ENCODE results near the gene KDM1B. TPM values are rescaled to one million over a fixed set of nuclear protein-coding genes. Genes with fewer than 3 reads are reported as not detected.
A peak's percentile ranks its signal among the peaks of the same experiment; 100 is the strongest.
"Not testable (repeated sequence)": the region's sequence is repeated elsewhere in the genome, so short reads cannot be mapped to it uniquely, and the experiment has no call there.

Gene KDM1B
- total RNA-seq, 2 experiments from 2014 or later, result 14.4 to 15.2 TPM

- Mint-ChIP-seq H3K27me3 (ENCODE audit: low read depth) (no peaks in the 10 kb centered on the region), H3K27ac (no peak overlapping the region), H3K36me3 (ENCODE audit: low read depth) (peaks cover 16% of the 10 kb centered on the region), H3K4me3 (no peak overlapping the region), H3K4me1 (ENCODE audit: low read depth) (peaks cover 6% of the 10 kb centered on the region), H3K9me3 (no peaks in the 10 kb centered on the region)
- CTCF ChIA-PET, result interaction anchor here (0.6 kb wide), 1 partner anchor 92 kb away, joined by 3 read pairs; no protein-coding TSS in a partner anchor
- intact Hi-C loops (cut with micrococcal nuclease), result no loop called here
- DNase-seq, result no peak
Measured at GRCh38 chr6:18135171-18135570, 20.1 kb upstream of the KDM1B start.

GRCh38 chr6:18136260-18136659 lies 19.0 kb upstream of the KDM1B start:
- CTCF ChIA-PET, result no interaction called here
- intact Hi-C loops (cut with micrococcal nuclease), result no loop called here
- DNase-seq, result no peak
- Mint-ChIP-seq H3K9me3 (no peaks in the 10 kb centered on the region), H3K36me3 (ENCODE audit: low read depth) (peaks cover 20% of the 10 kb centered on the region), H3K4me3 (no peak overlapping the region), H3K27me3 (ENCODE audit: low read depth) (no peaks in the 10 kb centered on the region), H3K4me1 (ENCODE audit: low read depth) (peaks cover 6% of the 10 kb centered on the region), H3K27ac (no peak overlapping the region)

GRCh38 chr6:18138906-18139305 lies 16.3 kb upstream of the KDM1B start:
- no peaks in the 10 kb centered on the region for H3K9me3 Mint-ChIP-seq
- H3K36me3 Mint-ChIP-seq (ENCODE audit: low read depth), result peaks cover 22% of the 10 kb centered on the region
- CTCF ChIA-PET, result no interaction called here
- intact Hi-C loops (cut with micrococcal nuclease), result no loop called here
- no peak overlapping the region for H3K4me3 Mint-ChIP-seq
- peaks cover 6% of the 10 kb centered on the region for H3K4me1 Mint-ChIP-seq (ENCODE audit: low read depth)
- H3K27me3 Mint-ChIP-seq (ENCODE audit: low read depth), result no peaks in the 10 kb centered on the region
- no peak overlapping the region for H3K27ac Mint-ChIP-seq
- DNase-seq, result no peak

- CTCF ChIA-PET, result no interaction called here
- no peaks in the 10 kb centered on the region for H3K9me3 Mint-ChIP-seq
- no peak overlapping the region for H3K27ac Mint-ChIP-seq
Measured at GRCh38 chr6:18139935-18140621, 15.1 kb upstream of the KDM1B start.

GRCh38 chr6:18141805-18142590 lies 13.2 kb upstream of the KDM1B start:
- H3K36me3 Mint-ChIP-seq (ENCODE audit: low read depth), result peaks cover 19% of the 10 kb centered on the region
- H3K27ac Mint-ChIP-seq, result no peak overlapping the region
- H3K4me1 Mint-ChIP-seq (ENCODE audit: low read depth), result peaks cover 2% of the 10 kb centered on the region
- DNase-seq, result no peak
- H3K4me3 Mint-ChIP-seq, result no peak overlapping the region
- intact Hi-C loops (cut with micrococcal nuclease), result no loop called here
- CTCF ChIA-PET, result no interaction called here
- no peaks in the 10 kb centered on the region for H3K27me3 Mint-ChIP-seq (ENCODE audit: low read depth)
- no peaks in the 10 kb centered on the region for H3K9me3 Mint-ChIP-seq

More at GRCh38 chr6:18139935-18140621, 15.1 kb upstream of the KDM1B start:
- no peaks in the 10 kb centered on the region for H3K27me3 Mint-ChIP-seq (ENCODE audit: low read depth)
- intact Hi-C loops (cut with micrococcal nuclease), result no loop called here
- H3K4me1 Mint-ChIP-seq (ENCODE audit: low read depth), result peaks cover 2% of the 10 kb centered on the region
- H3K36me3 Mint-ChIP-seq (ENCODE audit: low read depth), result peaks cover 21% of the 10 kb centered on the region
- no peak overlapping the region for H3K4me3 Mint-ChIP-seq
- DNase-seq, result no peak

- CTCF ChIA-PET, result no interaction called here
- H3K36me3 Mint-ChIP-seq (ENCODE audit: low read depth), result peaks cover 22% of the 10 kb centered on the region
- peaks cover 7% of the 10 kb centered on the region for H3K4me1 Mint-ChIP-seq (ENCODE audit: low read depth)
- H3K27me3 Mint-ChIP-seq (ENCODE audit: low read depth), result no peaks in the 10 kb centered on the region
- H3K9me3 Mint-ChIP-seq, result no peaks in the 10 kb centered on the region
- no peak overlapping the region for H3K4me3 Mint-ChIP-seq
- no peak overlapping the region for H3K27ac Mint-ChIP-seq
- DNase-seq, result no peak
- intact Hi-C loops (cut with micrococcal nuclease), result no loop called here
Measured at GRCh38 chr6:18142591-18142861, 12.7 kb upstream of the KDM1B start.

GRCh38 chr6:18147160-18147559 lies 8.1 kb upstream of the KDM1B start:
- CTCF ChIA-PET, result no interaction called here
- peaks cover 14% of the 10 kb centered on the region for H3K36me3 Mint-ChIP-seq (ENCODE audit: low read depth)
- H3K27ac Mint-ChIP-seq, result no peak overlapping the region
- peak; percentile 14 for DNase-seq
- peaks cover 12% of the 10 kb centered on the region for H3K4me1 Mint-ChIP-seq (ENCODE audit: low read depth)
- no peak overlapping the region for H3K4me3 Mint-ChIP-seq
- H3K9me3 Mint-ChIP-seq, result no peaks in the 10 kb centered on the region
- H3K27me3 Mint-ChIP-seq (ENCODE audit: low read depth), result no peaks in the 10 kb centered on the region
- intact Hi-C loops (cut with micrococcal nuclease), result loop anchor here (2.0 kb wide), 1 partner anchor 262 kb away; no protein-coding TSS in a partner anchor

- DNase-seq, result no peak
- H3K4me3 Mint-ChIP-seq, result no peak overlapping the region
- intact Hi-C loops (cut with micrococcal nuclease), result loop anchor here (2.0 kb wide), 1 partner anchor 263 kb away; no protein-coding TSS in a partner anchor
- no peak overlapping the region for H3K27ac Mint-ChIP-seq
- no peaks in the 10 kb centered on the region for H3K27me3 Mint-ChIP-seq (ENCODE audit: low read depth)
- H3K9me3 Mint-ChIP-seq, result no peaks in the 10 kb centered on the region
- peaks cover 15% of the 10 kb centered on the region for H3K4me1 Mint-ChIP-seq (ENCODE audit: low read depth)
- peaks cover 10% of the 10 kb centered on the region for H3K36me3 Mint-ChIP-seq (ENCODE audit: low read depth)
- CTCF ChIA-PET, result interaction anchor here (0.6 kb wide), 1 partner anchor 454 kb away, joined by 3 read pairs; no protein-coding TSS in a partner anchor
Measured at GRCh38 chr6:18147616-18148015, 7.6 kb upstream of the KDM1B start.

- intact Hi-C loops (cut with micrococcal nuclease), result no loop called here
- no peak overlapping the region for H3K27ac Mint-ChIP-seq
- H3K4me3 Mint-ChIP-seq, result no peak overlapping the region
- H3K9me3 Mint-ChIP-seq, result no peaks in the 10 kb centered on the region
- H3K36me3 Mint-ChIP-seq (ENCODE audit: low read depth), result peaks cover 8% of the 10 kb centered on the region
- no peaks in the 10 kb centered on the region for H3K27me3 Mint-ChIP-seq (ENCODE audit: low read depth)
- H3K4me1 Mint-ChIP-seq (ENCODE audit: low read depth), result peaks cover 23% of the 10 kb centered on the region
- DNase-seq, result peak; percentile 34
- CTCF ChIA-PET, result interaction anchor here (0.6 kb wide), 1 partner anchor 455 kb away, joined by 3 read pairs; no protein-coding TSS in a partner anchor
Measured at GRCh38 chr6:18148304-18149025, 6.8 kb upstream of the KDM1B start.

- intact Hi-C loops (cut with micrococcal nuclease), result loop anchor here (5.0 to 10.0 kb wide), 3 partner anchors 251 to 1667 kb away; partner anchors contain the start of gene ATXN1
- H3K36me3 Mint-ChIP-seq (ENCODE audit: low read depth); H3K27me3 Mint-ChIP-seq (ENCODE audit: low read depth); H3K4me3 Mint-ChIP-seq; H3K27ac Mint-ChIP-seq; CTCF ChIA-PET; H3K9me3 Mint-ChIP-seq; DNase-seq: not testable (repeated sequence)
- H3K4me1 Mint-ChIP-seq (ENCODE audit: low read depth), result peaks cover 34% of the 10 kb centered on the region
Measured at GRCh38 chr6:18151391-18151790, 3.8 kb upstream of the KDM1B start.

- DNase-seq, result no peak
- CTCF ChIA-PET, result no interaction called here
- no peaks in the 10 kb centered on the region for H3K9me3 Mint-ChIP-seq
- peaks cover 35% of the 10 kb centered on the region for H3K4me1 Mint-ChIP-seq (ENCODE audit: low read depth)
- H3K36me3 Mint-ChIP-seq (ENCODE audit: low read depth), result peaks cover 8% of the 10 kb centered on the region
- intact Hi-C loops (cut with micrococcal nuclease), result loop anchor here (5.0 to 10.0 kb wide), 3 partner anchors 250 to 1667 kb away; partner anchors contain the start of gene ATXN1
- no peak overlapping the region for H3K4me3 Mint-ChIP-seq
- H3K27ac Mint-ChIP-seq, result no peak overlapping the region
- H3K27me3 Mint-ChIP-seq (ENCODE audit: low read depth), result no peaks in the 10 kb centered on the region
Measured at GRCh38 chr6:18151801-18152200, 3.4 kb upstream of the KDM1B start.

GRCh38 chr6:18153311-18153703 lies 1.9 kb upstream of the KDM1B start:
- Mint-ChIP-seq H3K27ac (no peak overlapping the region), H3K27me3 (ENCODE audit: low read depth) (no peaks in the 10 kb centered on the region), H3K4me1 (ENCODE audit: low read depth) (peaks cover 25% of the 10 kb centered on the region), H3K36me3 (ENCODE audit: low read depth) (peaks cover 5% of the 10 kb centered on the region), H3K4me3 (no peak overlapping the region), H3K9me3 (no peaks in the 10 kb centered on the region)
- CTCF ChIA-PET, result no interaction called here
- no peak for DNase-seq
- intact Hi-C loops (cut with micrococcal nuclease), result loop anchor here (5.0 to 10.0 kb wide), 3 partner anchors 249 to 1669 kb away; partner anchors contain the start of gene ATXN1

All from activated naive CD4-positive, alpha-beta T cell treated with anti-CD3 and anti-CD28 coated beads for 36 hours (primary cell).